GM12873 (cell line): ENCODE measurements around the gene ELP2.
A peak's percentile ranks its signal among the peaks of the same experiment; 100 is the strongest.

Experiments
- TF ChIP-seq, protein P1 (sequence below): IDR thresholded peaks from 2 replicates; pipeline ENCODE4 v1.5.1; 2012; ENCODE audit warnings: low read depth, mild to moderate bottlenecking, moderate library complexity, low read length, control low read depth; ENCODE audit not compliant: insufficient read depth; ENCODE audit errors: missing control alignments

The ELP2 gene

DNA sequence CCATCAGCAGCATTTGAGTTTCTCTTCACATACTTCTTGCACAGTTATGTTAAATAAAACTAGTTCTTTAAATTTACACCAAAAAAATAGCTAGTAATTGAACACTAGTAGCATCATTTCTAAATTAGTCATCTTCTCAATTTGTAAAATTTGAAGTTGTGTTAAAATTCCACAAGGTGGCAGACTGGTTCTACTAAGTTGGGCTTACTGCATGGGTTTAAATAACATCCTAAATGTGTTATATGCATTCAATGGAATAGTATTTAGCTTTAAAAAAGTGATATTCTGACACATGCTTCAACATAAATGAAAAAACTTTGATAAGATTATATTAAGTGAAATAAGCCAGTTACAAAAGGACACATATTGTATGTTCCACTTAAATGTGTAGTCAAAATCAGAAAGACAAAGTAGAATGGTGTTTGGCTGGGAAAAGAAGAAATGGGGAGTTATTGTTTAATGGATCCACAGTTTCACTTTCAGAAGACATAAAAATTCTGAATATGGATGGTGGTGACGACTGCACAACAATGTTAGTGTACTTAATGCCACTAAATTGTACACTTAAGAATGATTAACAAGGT is 33.7 kb upstream of the ELP2 start:
- TF ChIP-seq, protein P1, sequence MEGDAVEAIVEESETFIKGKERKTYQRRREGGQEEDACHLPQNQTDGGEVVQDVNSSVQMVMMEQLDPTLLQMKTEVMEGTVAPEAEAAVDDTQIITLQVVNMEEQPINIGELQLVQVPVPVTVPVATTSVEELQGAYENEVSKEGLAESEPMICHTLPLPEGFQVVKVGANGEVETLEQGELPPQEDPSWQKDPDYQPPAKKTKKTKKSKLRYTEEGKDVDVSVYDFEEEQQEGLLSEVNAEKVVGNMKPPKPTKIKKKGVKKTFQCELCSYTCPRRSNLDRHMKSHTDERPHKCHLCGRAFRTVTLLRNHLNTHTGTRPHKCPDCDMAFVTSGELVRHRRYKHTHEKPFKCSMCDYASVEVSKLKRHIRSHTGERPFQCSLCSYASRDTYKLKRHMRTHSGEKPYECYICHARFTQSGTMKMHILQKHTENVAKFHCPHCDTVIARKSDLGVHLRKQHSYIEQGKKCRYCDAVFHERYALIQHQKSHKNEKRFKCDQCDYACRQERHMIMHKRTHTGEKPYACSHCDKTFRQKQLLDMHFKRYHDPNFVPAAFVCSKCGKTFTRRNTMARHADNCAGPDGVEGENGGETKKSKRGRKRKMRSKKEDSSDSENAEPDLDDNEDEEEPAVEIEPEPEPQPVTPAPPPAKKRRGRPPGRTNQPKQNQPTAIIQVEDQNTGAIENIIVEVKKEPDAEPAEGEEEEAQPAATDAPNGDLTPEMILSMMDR: peak; percentile 29

GRCh38 chr18:36096955-36097354 is 32.7 kb upstream of the ELP2 start:
- TF ChIP-seq, protein P1: no peak

DNA sequence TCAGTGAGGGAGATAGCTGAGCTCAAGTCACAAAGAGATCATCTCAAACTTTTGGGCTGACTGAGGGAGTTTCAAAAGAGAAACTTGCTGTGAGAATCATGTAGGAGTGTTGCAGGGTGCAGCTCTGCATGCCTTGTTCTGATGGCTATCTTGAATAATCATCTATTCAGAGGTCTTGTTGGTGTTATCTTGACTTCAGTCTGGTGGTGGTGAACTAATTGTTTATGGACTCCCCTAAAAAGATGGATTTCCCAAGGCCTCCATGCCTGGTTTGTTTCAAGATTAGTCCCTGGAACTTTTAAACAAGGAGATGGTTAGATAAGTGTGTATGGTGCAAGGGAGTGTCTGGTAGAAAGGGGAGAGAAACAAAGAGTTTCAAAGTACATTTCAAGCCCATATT is 30.4 kb upstream of the ELP2 start:
- TF ChIP-seq, protein P1: no peak

DNA sequence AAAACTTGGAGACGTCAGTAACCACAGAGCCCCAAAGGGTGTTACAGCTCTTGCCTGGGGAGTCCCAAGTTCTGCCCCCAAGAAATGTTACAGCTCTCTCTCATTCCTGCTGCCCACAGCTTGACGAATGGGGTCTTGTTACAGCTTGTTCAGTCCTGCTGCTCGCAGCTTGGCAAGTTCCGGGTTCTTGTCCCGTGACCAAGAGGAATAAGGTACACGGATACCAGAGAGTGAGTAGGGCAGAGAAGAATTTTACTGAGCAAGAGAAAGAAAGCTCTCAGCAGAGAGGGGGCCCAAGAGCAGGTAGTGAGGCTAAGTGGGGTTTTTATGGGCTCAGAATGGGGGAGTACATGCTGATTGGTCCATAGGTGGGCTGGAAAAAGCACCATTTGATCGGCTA is 27.8 kb upstream of the ELP2 start:
- TF ChIP-seq, protein P1: no peak

DNA sequence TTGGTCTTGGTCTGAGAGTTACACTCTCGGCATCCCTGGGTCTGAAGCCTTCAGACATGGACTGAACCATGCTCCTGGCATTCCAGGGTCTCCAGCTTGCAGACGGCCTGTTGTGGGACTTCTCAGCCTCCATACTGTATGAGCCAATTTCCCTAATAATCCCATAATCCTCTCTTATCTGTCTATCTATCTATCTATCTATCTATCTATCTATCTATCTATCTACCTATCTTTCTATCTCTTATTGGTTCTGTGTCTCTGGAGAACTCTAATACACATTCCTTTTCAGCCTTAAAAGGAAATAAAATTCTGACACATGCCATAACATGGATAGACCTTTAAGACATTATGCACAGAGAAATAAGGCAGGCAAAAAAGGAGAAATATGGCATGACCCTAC is 24.9 kb upstream of the ELP2 start:
- TF ChIP-seq, protein P1: no peak

GRCh38 chr18:36107477-36107876 is 22.2 kb upstream of the ELP2 start:
- TF ChIP-seq, protein P1: no peak

DNA sequence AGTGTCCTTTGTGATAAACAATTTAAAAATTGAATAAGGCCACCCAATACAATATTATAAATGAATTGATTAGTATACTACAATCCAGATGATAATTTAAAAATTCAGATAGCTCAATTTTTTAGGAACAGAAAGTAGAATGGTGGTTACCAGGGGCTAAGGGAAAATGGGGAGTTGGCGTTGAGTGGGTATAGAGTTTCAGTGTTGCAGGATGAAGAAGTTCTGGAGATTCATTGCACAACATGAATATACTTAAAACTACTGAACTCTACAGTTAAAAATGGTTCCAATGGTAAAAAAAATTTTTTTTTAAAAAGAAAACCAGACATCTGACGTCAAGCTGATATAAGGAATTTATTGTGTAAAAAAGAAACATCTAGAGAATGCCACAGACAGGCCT is 21.5 kb upstream of the ELP2 start:
- TF ChIP-seq, protein P1: no peak
